K562 (cell line): ENCODE measurements around the gene CFAP54. TPM values are rescaled to one million over a fixed set of nuclear protein-coding genes. Genes with fewer than 3 reads are reported as not detected.

Experiments
- ATAC-seq: fragments of 200-7000 bp; cut with Tn5 transposase; 3 replicates; pipeline ENCODE4 v1.9.1; 2020; ENCODE audit warnings: moderate library complexity
- BruUV-seq: library from RNA; stranded (reverse); fragments of 400-500 nt; replicated peaks from 2 replicates; lab custom pipeline; 2021; lab: Mats Ljungman, UMichigan
- CTCF ChIA-PET: fragments of 300-600 bp; formaldehyde crosslinking; extraction: SDS; loops from one replicate; lab custom pipeline; 2021; ENCODE audit warnings: low intra/inter-chr PET ratio; lab: Yijun Ruan, JAX
- POLR2A ChIA-PET: fragments of 300-600, 350-650 bp; sonication (Branson Sonifier 250); formaldehyde crosslinking; extraction: SDS; loops from one replicate; lab custom pipeline; 2021; ENCODE audit warnings: antibody characterized with exemption, inconsistent platforms; lab: Yijun Ruan, JAX
- DNase-seq, 4 experiments: peaks; one replicate each; pipeline versions ENCODE4 v3.0.0 to v3.0.0-alpha.2; 2011 to 2018; ENCODE audit warnings: low spot score in 3 of 4, mixed read lengths in 3 of 4; ENCODE audit errors: extremely low read depth in 1 of 4
- FAIRE-seq: peaks from 2 replicates; lab custom pipeline; 2011; peaks lifted over from hg19 to GRCh38; lab: Jason Lieb, UNC
- H2AFZ ChIP-seq: 2 replicates; pipeline ENCODE4 v1.6.0; 2011; ENCODE audit warnings: low read depth, low read length, control low read depth, inconsistent platforms
- H3K27ac ChIP-seq: fragments of 200-600 bp; 3 replicates; pipeline ENCODE4 v1.8.0; 2011; ENCODE audit warnings: low read depth, mild to moderate bottlenecking, control low read depth, inconsistent platforms, low read length, moderate library complexity, mixed read lengths; ENCODE audit errors: extremely low read depth
- H3K27me3 ChIP-seq, 2 experiments: fragments of 300-600 bp in 1 of 2; 2 replicates in 1 of 2; 3 replicates in 1 of 2; pipeline versions ENCODE4 v1.6.0 to v1.8.0; 2011; ENCODE audit warnings: inconsistent platforms in 2 of 2, low read length in 2 of 2, mild to moderate bottlenecking in 1 of 2, mixed read lengths in 1 of 2, moderate library complexity in 1 of 2; ENCODE audit not compliant: control insufficient read depth in 2 of 2, insufficient read depth in 2 of 2
- H3K36me3 ChIP-seq: fragments of 300-600 bp; 3 replicates; pipeline ENCODE4 v1.8.0; 2011; ENCODE audit warnings: mild to moderate bottlenecking, low read length, inconsistent platforms; ENCODE audit not compliant: control insufficient read depth, insufficient read depth
- H3K4me1 ChIP-seq, 2 experiments: fragments of 200-600 bp in 1 of 2; replicated peaks in 1 of 2; 2 replicates in 1 of 2; 3 replicates in 1 of 2; pipeline versions ENCODE4 v1.5.1 to v1.8.0; 2011; ENCODE audit warnings: inconsistent platforms in 2 of 2, low read length in 2 of 2, mild to moderate bottlenecking in 1 of 2, mixed read lengths in 1 of 2, moderate library complexity in 1 of 2; ENCODE audit not compliant: control insufficient read depth in 2 of 2, insufficient read depth in 2 of 2
- H3K4me2 ChIP-seq: 2 replicates; pipeline ENCODE4 v1.6.1; 2011; ENCODE audit warnings: low read length, control low read depth, inconsistent platforms, mixed read lengths; ENCODE audit not compliant: insufficient read depth
- H3K4me3 ChIP-seq: fragments of 200-600 bp; sonication (generic), shearing (Covaris generic); 2 replicates; pipeline ENCODE4 v1.5.1; 2016; ENCODE audit warnings: control low read depth, inconsistent platforms
- H3K79me2 ChIP-seq: fragments of 200-600 bp; 3 replicates; pipeline ENCODE4 v1.8.0; 2011; ENCODE audit warnings: low read length, inconsistent platforms; ENCODE audit not compliant: control insufficient read depth, insufficient read depth
- H3K9ac ChIP-seq, 2 experiments: 2 replicates each; pipeline versions ENCODE4 v1.6.0 to v1.6.1; 2011; ENCODE audit warnings: low read depth in 2 of 2, low read length in 2 of 2, control low read depth in 1 of 2, inconsistent platforms in 1 of 2, mild to moderate bottlenecking in 1 of 2, mixed read lengths in 1 of 2; ENCODE audit not compliant: insufficient read depth in 1 of 2
- H3K9me1 ChIP-seq: one replicate; pipeline ENCODE4 v1.6.0; 2011; ENCODE audit warnings: inconsistent platforms, mild to moderate bottlenecking, low read length, moderate library complexity; ENCODE audit not compliant: control insufficient read depth, insufficient read depth
- H3K9me3 ChIP-seq: replicated peaks from 2 replicates; pipeline ENCODE4 v1.5.1; 2011; ENCODE audit warnings: low read depth, low read length, inconsistent platforms; ENCODE audit not compliant: control insufficient read depth, insufficient read depth
- H4K20me1 ChIP-seq: replicated peaks from 2 replicates; pipeline ENCODE4 v1.6.1; 2011; ENCODE audit warnings: low read length, inconsistent platforms, mixed read lengths; ENCODE audit not compliant: control insufficient read depth, insufficient read depth
- ARID2 ChIP-seq: fragments of 450-650 bp; IDR thresholded peaks from 2 replicates; pipeline ENCODE4 v1.6.1; 2017; ENCODE audit warnings: antibody characterized with exemption, mild to moderate bottlenecking
- DPF2 ChIP-seq: fragments of 450-650 bp; IDR thresholded peaks from 2 replicates; pipeline ENCODE4 v1.6.1; 2016
- HDAC3 ChIP-seq: fragments of 450-650 bp; IDR thresholded peaks from 2 replicates; pipeline ENCODE4 v1.6.1; 2018; ENCODE audit warnings: borderline replicate concordance, mild to moderate bottlenecking, moderate library complexity; ENCODE audit not compliant: partially characterized antibody
- HDAC6 ChIP-seq: IDR thresholded peaks from 2 replicates; pipeline ENCODE4 v1.6.1; 2012; ENCODE audit warnings: low read depth, mild to moderate bottlenecking, control low read depth, inconsistent platforms, low read length, moderate library complexity
- MCM3 ChIP-seq: fragments of 450-650 bp; IDR thresholded peaks from 2 replicates; pipeline ENCODE4 v1.6.1; 2016
- NBN ChIP-seq: fragments of 450-650 bp; IDR thresholded peaks from 2 replicates; pipeline ENCODE4 v1.6.1; 2016; ENCODE audit warnings: low read depth, mild to moderate bottlenecking
- NCOA4 ChIP-seq: fragments of 450-650 bp; IDR thresholded peaks from 2 replicates; pipeline ENCODE4 v1.6.1; 2018; ENCODE audit warnings: mild to moderate bottlenecking; ENCODE audit not compliant: partially characterized antibody
- NFE2 ChIP-seq: IDR thresholded peaks from 2 replicates; pipeline ENCODE4 v1.6.1; 2014; ENCODE audit warnings: antibody characterized with exemption, low read depth
- PBX2 ChIP-seq, 2 experiments: IDR thresholded peaks in 1 of 2; conservative IDR thresholded peaks in 1 of 2; 2 replicates each; pipeline ENCODE4 v1.6.1; 2016; ENCODE audit warnings: low read depth in 2 of 2, mild to moderate bottlenecking in 1 of 2, missing compliant biosample characterization in 1 of 2, missing genetic modification characterization in 1 of 2, moderate library complexity in 1 of 2
- PCBP2 ChIP-seq: fragments of 200-400 bp; formaldehyde crosslinking; IDR thresholded peaks from 2 replicates; pipeline ENCODE4 v1.6.1; 2018; ENCODE audit warnings: low read length, low read depth, mild to moderate bottlenecking, moderate library complexity; ENCODE audit not compliant: poor library complexity, severe bottlenecking
- POLR2B ChIP-seq: fragments of 450-650 bp; IDR thresholded peaks from 2 replicates; pipeline ENCODE4 v1.6.1; 2018; ENCODE audit warnings: low read depth; ENCODE audit not compliant: partially characterized antibody
- ZC3H11A ChIP-seq: IDR thresholded peaks from 2 replicates; pipeline ENCODE4 v1.6.1; 2012; ENCODE audit warnings: low read depth, low read length, improper control_type of control experiment
- ZNF316 ChIP-seq: fragments of 450-650 bp; IDR thresholded peaks from 2 replicates; pipeline ENCODE4 v1.6.1; 2016
- ZNF780A ChIP-seq: fragments of 250-450 bp; sonication (Bioruptor Pico); IDR thresholded peaks from 2 replicates; pipeline ENCODE4 v1.5.0; 2021; ENCODE audit warnings: mild to moderate bottlenecking
- WGBS: fragments of 100-300 bp; shearing (Covaris generic); methylation state at CpG from one replicate; pipeline ENCODE4 v1.1.6; 2016; ENCODE audit warnings: low coverage, mixed read lengths; ENCODE audit not compliant: insufficient coverage; ENCODE audit errors: missing lambda C conversion rate; 5-methylcytosine and 5-hydroxymethylcytosine counted together
- in situ Hi-C: fragments of 300-500 bp; cut with MboI; formaldehyde crosslinking; loops from 4 replicates; pipeline ENCODE4 v1.15.0; 2018; ENCODE audit warnings: inconsistent platforms, mixed read lengths
- intact Hi-C: fragments of 100-400 bp; cut with micrococcal nuclease; formaldehyde crosslinking; loops from 2 replicates; pipeline ENCODE4 v1.14.2; 2022
- polyA plus RNA-seq, 8 experiments: library from polyadenylated mRNA; depleted of rRNA in 4 of 8; stranded (reverse) in 5 of 8; unstranded in 3 of 8; fragments of >200 nt; fragmentation: Nextera tagmentation in 2 of 8; fragmentation: Illumina TruSeq in 1 of 8; extraction: Ambion mirVana in 2 of 8; extraction: Trizol in 1 of 8; gene quantifications; 2 replicates each; pipeline versions ENCODE4 v1.2.1 to v1.2.3, GENCODE V29; 2011 to 2014; ENCODE audit warnings: inconsistent platforms in 1 of 8, missing spikeins in 1 of 8
- total RNA-seq, 7 experiments: library from RNA; depleted of rRNA in 6 of 7; stranded (reverse); fragments of >200 nt in 6 of 7; fragmentation: Illumina TruSeq in 2 of 7; extraction: Trizol in 2 of 7; gene quantifications; 2 replicates each; pipeline versions ENCODE4 v1.2.1 to v1.2.3, GENCODE V29; 2011 to 2021; ENCODE audit warnings: low replicate concordance in 1 of 7

CFAP54 gene
- total and polyA plus RNA-seq, 9 of the 15 experiments (the other 6 are each of a cell fraction or from before 2014, with no cell fraction given), result 0.03 to 0.23 (median 0.10) TPM; not detected in 3

GRCh38 chr12:96472384-96472783, 17.0 kb upstream of the CFAP54 start (continued):
- TF ChIP-seq PBX2 (CRISPR knock-in tag; IDR thresholded peaks at IDR 0.05; ENCODE audit: low read depth), result peak; percentile 40; the same call in 1 of the 2 replicates
- TF ChIP-seq PBX2 (tag; conservative IDR thresholded peaks at IDR 0.05; ENCODE audit: low read depth), result peak; percentile 61; the same call in 1 of the 2 replicates
- TF ChIP-seq NCOA4, result no peak

GRCh38 chr12:96473394-96474093, 15.8 kb upstream of the CFAP54 start:
- TF ChIP-seq ZNF316 (no peak), POLR2B (no peak), HDAC6 (no peak), ZC3H11A (no peak), MCM3 (no peak), PCBP2 (no peak), DPF2 (no peak), NFE2 (no peak), NBN (no peak), ZNF780A (CRISPR knock-in tag) (no peak), ARID2 (no peak), HDAC3 (no peak)
- H3K9ac ChIP-seq, result no peak overlapping the region
- no peak overlapping the region for H3K4me3 ChIP-seq
- H3K9me3 ChIP-seq, result no peaks in the 10 kb centered on the region
- CTCF ChIA-PET, result no interaction called here
- H3K9me1 ChIP-seq, result no peaks in the 10 kb centered on the region
- no peak overlapping the region for H2AFZ ChIP-seq
- DNase-seq (no peak), FAIRE-seq (no peak), ATAC-seq (no peak)
- POLR2A ChIA-PET, result no interaction called here
- intact Hi-C loops (no loop called here), in situ Hi-C loops (no loop called here)
- H4K20me1 ChIP-seq, result no peaks in the 10 kb centered on the region
- no TSS peak for BruUV-seq
- 30% methylated on average over 4 of the region's 4 CpGs for WGBS
- H3K36me3 ChIP-seq, result no peaks in the 10 kb centered on the region
- no peaks in the 10 kb centered on the region; a peak in 2 of 5 replicates for H3K4me1 ChIP-seq
- no peaks in the 10 kb centered on the region for H3K79me2 ChIP-seq
- no peaks in the 10 kb centered on the region for H3K27me3 ChIP-seq
- no peak overlapping the region for H3K27ac ChIP-seq
- H3K4me2 ChIP-seq, result no peak overlapping the region
